Suprapubic skin (tissue), 3 donors: ENCODE data around the gene PRR16.

ENCODE experiments used
- CTCF ChIP-seq, 2 donors: fragments of 200-600 bp in 1 of 2; fragments of 450-650 bp in 1 of 2; sonication (generic) in 1 of 2; IDR thresholded peaks; one replicate each; pipeline ENCODE4 v1.5.1; 2016 to 2019; ENCODE audit warnings: antibody characterized with exemption in 2 of 2, mild to moderate bottlenecking in 1 of 2, moderate library complexity in 1 of 2
- POLR2A ChIP-seq, 2 donors: fragments of 450-650 bp; IDR thresholded peaks; one replicate each; pipeline ENCODE4 v1.6.1; 2017; ENCODE audit warnings: antibody characterized with exemption in 2 of 2, mild to moderate bottlenecking in 2 of 2, moderate library complexity in 2 of 2

- no peak for TF ChIP-seq CTCF (IDR thresholded peaks at IDR 0.05)
- no peak for TF ChIP-seq POLR2A (IDR thresholded peaks at IDR 0.05)
Measured at GRCh38 chr5:120509053-120509452, 45.0 kb downstream of the PRR16 start.
